ENCODE data around the gene PAPOLB. TPM values are rescaled to one million over a fixed set of nuclear protein-coding genes. Genes with fewer than 3 reads are reported as not detected.

Gene PAPOLB
- total RNA-seq, 6 donors from 2014 or later: 0.10 to 2.1 (median 0.39) TPM

GRCh38 chr7:4866528-4867496 lies 5.0 kb upstream of the PAPOLB start:
- H3K27ac ChIP-seq: no peak overlapping the region
- no peaks in the 10 kb centered on the region for H3K4me1 ChIP-seq
- H3K4me3 ChIP-seq: no peak overlapping the region
- DNase-seq (no peak), ATAC-seq (ENCODE audit: low FRiP score in 2 of 2) (no peak)
- no peaks in the 10 kb centered on the region for H3K36me3 ChIP-seq
- H3K9me3 ChIP-seq: no peaks in the 10 kb centered on the region
- peaks cover 0 to 2% (median 0%) of the 10 kb centered on the region in 4 donors for H3K27me3 ChIP-seq
- TF ChIP-seq POLR2AphosphoS5 (IDR thresholded peaks at IDR 0.05) (no peak), POLR2A (IDR thresholded peaks at IDR 0.05) (no peak), EP300 (IDR thresholded peaks at IDR 0.05) (no peak)
- TF ChIP-seq, protein P1, sequence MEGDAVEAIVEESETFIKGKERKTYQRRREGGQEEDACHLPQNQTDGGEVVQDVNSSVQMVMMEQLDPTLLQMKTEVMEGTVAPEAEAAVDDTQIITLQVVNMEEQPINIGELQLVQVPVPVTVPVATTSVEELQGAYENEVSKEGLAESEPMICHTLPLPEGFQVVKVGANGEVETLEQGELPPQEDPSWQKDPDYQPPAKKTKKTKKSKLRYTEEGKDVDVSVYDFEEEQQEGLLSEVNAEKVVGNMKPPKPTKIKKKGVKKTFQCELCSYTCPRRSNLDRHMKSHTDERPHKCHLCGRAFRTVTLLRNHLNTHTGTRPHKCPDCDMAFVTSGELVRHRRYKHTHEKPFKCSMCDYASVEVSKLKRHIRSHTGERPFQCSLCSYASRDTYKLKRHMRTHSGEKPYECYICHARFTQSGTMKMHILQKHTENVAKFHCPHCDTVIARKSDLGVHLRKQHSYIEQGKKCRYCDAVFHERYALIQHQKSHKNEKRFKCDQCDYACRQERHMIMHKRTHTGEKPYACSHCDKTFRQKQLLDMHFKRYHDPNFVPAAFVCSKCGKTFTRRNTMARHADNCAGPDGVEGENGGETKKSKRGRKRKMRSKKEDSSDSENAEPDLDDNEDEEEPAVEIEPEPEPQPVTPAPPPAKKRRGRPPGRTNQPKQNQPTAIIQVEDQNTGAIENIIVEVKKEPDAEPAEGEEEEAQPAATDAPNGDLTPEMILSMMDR (IDR thresholded peaks at IDR 0.05): no peak
- 80 to 93% methylated on average over 9 of the region's 9 CpGs for whole genome bisulfite sequencing, 2 donors

DNA sequence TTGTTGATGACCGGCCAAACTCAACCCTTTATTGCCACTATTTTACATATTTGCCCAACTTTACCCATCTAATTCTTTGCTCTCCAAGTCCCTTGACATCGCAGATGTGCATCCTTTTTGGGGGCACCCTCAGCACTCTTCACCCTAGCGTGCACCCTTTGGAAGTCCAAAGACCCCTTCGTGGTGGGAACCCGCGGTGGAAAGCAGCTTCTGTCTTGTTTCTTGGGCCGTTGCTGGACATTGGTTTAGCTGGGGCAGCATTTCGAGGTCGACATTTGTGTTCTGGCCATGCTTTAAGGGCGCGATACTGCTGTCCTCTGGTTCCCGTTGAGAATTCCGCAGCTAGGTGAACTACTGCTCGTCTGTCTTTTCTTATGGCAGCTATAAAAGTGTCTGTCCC lies 326 bp upstream of the PAPOLB start:
- TF ChIP-seq POLR2AphosphoS5 (IDR thresholded peaks at IDR 0.05) (no peak), POLR2A (IDR thresholded peaks at IDR 0.05) (no peak), EP300 (IDR thresholded peaks at IDR 0.05) (no peak)
- TF ChIP-seq, protein P1 (IDR thresholded peaks at IDR 0.05): no peak
- Histone ChIP-seq H3K9me3 (no peaks in the 10 kb centered on the region), H3K4me1 (no peaks in the 10 kb centered on the region), H3K27me3 (peaks cover 0 to 2% (median 0%) of the 10 kb centered on the region in 4 donors), H3K36me3 (no peaks in the 10 kb centered on the region), H3K27ac (no peak overlapping the region), H3K4me3 (peak overlapping the region in 3 of 4 donors; percentile 30 to 46 (median 40))
- WGBS, 2 donors: 86 to 87% methylated on average over 13 to 14 of the region's 14 CpGs
- ATAC-seq (ENCODE audit: low FRiP score in 2 of 2) (no peak), DNase-seq (no peak)

GRCh38 chr7:4861227-4861626 lies 603 bp downstream of the PAPOLB start:
- Histone ChIP-seq H3K4me1 (peaks cover 0 to 7% (median 0%) of the 10 kb centered on the region in 4 donors), H3K36me3 (no peaks in the 10 kb centered on the region), H3K4me3 (peak overlapping the region in 3 of 4 donors; percentile 30 to 46 (median 40)), H3K27ac (no peak overlapping the region), H3K27me3 (peaks cover 0 to 2% (median 0%) of the 10 kb centered on the region in 4 donors), H3K9me3 (no peaks in the 10 kb centered on the region)
- 87 to 93% methylated on average over 11 of the region's 11 CpGs for WGBS, 2 donors
- DNase-seq (no peak), ATAC-seq (ENCODE audit: low FRiP score in 2 of 2) (no peak)
- no peak for TF ChIP-seq POLR2AphosphoS5 (IDR thresholded peaks at IDR 0.05)
- TF ChIP-seq POLR2A (IDR thresholded peaks at IDR 0.05): no peak
- no peak for TF ChIP-seq EP300 (IDR thresholded peaks at IDR 0.05)
- TF ChIP-seq, protein P1 (IDR thresholded peaks at IDR 0.05): no peak

- no peak overlapping the region for H3K27ac ChIP-seq
- no peaks in the 10 kb centered on the region for H3K9me3 ChIP-seq
- WGBS, 2 donors: 50 to 53% methylated on average over 3 of the region's 3 CpGs
- H3K36me3 ChIP-seq: no peaks in the 10 kb centered on the region
- TF ChIP-seq, protein P1 (IDR thresholded peaks at IDR 0.05): no peak
- TF ChIP-seq POLR2A (IDR thresholded peaks at IDR 0.05) (no peak), EP300 (IDR thresholded peaks at IDR 0.05) (no peak)
- H3K4me3 ChIP-seq: no peak overlapping the region
- DNase-seq (no peak), ATAC-seq (ENCODE audit: low FRiP score in 2 of 2) (no peak)
- H3K4me1 ChIP-seq: peaks cover 0 to 9% (median 0%) of the 10 kb centered on the region in 4 donors
- H3K27me3 ChIP-seq: peaks cover 0 to 1% (median 0%) of the 10 kb centered on the region in 4 donors
Measured at GRCh38 chr7:4857189-4857588, 4.6 kb downstream of the PAPOLB start.

Measured in upper lobe of left lung (tissue), 6 donors.